GM21528 (cell line): ENCODE data around the gene OR10H5.
"Not testable (repeated sequence)": the region's sequence is repeated elsewhere in the genome, so short reads cannot be mapped to it uniquely, and the experiment has no call there.

Source experiments
- ATAC-seq: cut with Tn5 transposase; IDR thresholded peaks from one replicate; pipeline ENCODE4 v1.9.1; 2021; ENCODE audit warnings: mild to moderate bottlenecking, moderate library complexity; ENCODE audit not compliant: unreplicated experiment, low FRiP score

OR10H5 gene

DNA sequence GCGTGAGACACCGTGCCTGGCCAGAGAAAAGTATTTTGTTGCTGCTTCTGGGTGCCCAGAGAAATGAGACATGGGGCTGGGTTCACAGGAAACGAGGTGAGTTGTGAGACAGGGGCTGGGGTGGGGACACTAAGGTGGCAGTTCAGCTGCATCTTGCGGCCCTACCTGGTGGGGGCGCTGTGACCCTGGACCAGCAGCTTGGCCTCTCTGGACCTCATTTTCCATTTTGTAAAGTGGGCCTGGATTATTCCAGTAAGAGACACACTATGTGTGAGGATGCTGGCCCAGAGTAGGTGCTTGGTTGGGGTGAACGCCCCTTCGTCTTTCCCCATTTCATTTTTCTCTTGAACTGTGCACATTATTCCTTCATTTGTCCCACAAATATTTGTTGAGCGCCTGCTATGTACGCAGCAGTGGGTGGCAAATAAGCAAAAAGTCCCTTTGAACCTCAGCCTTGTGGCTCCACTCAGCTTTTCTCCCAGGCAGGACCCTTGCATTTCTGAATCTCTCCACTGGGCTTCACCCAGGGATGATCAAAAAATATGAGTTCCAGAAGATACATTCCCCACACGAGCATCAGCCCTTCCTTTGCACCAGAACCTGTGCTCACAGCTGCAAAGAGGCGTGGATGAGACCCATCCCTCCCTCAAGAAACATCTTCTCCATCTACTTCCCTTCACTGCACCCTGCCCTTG lies 54.6 kb downstream of the OR10H5 start:
- no peak for ATAC-seq

DNA sequence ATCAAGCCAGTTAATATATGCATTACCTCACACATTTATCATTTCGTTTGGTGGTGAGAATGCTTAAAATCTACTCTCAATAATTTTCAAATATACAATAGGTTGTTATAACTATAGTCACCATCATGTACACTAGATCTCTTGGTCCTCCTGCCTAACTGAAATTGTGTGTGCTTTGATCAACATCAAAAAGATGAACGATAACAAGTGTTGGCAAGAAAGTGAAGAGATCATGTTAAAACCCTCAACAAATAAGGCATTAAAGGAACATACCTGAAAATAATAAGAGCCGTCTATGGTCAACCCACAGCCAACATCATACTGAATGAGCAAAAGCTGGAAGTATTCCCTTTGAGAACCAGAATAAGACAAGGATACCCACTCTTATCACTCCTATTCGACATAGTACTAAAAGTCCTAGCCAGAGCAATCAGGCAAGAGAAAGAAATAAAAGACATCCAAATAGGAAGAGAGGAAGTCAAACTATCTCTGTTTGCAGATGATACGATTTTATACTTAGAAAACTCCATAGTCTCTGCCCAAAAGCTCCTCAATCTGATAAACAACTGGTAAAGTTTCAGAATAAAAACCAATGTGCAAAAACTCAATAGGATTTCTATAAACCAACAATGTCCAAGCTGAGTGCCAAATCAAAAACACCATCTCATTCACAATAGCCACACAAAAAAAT lies 55.9 kb downstream of the OR10H5 start:
- ATAC-seq: no peak

DNA sequence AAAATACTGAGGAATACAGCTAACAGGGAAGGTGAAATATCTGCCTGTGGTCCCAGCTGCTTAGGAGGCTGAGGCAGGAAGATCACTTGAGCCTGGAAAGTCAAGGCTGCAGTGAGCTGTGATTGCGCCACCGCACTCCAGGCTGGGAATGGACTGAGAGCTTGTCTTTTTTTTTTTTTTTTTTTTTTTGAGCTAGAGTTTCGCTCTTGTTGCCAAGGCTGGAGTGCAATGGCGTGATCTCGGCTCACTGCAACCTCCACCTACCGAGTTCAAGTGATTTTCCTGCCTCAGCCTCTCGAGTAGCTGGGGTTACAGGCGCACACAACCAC lies 56.4 kb downstream of the OR10H5 start:
- not testable (repeated sequence) for ATAC-seq

DNA sequence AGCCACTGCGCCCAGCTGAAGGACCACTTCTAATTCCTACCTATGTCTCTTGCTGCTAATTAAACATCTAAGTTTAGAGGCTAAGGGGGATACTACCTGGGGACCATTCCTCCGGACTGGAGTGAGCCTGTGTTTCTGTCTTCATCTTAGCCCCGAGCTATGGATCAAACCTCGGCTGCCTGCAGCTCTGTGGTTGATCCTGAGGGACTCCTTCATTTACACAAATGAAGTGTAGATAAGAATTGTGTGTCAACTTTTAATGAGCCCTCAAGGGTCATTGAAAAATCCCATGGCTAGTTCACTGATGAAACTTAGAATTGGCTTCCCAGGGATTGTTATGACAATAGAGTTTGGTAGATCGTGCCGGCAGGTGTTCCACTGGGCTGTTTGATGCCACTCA lies 59.5 kb downstream of the OR10H5 start:
- ATAC-seq: no peak

DNA sequence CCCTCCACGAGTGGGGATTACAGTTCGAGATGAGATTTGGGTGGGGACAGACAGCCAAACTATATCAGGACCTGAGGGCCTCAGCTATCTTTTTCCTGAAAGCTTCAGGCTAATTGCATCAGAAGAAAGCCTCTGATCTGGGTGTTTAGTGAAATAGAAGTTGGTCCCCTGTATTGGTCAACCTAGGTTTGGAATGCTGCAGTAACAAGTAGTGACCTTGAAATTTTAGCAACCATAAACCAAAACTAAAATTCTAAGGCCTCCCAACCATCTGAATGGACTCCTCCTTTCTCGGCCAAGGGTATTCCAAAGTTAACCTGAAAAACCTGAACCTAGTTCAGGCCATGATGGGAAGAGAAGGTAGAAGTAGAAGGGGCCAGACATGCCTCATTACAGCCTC lies 62.9 kb downstream of the OR10H5 start:
- ATAC-seq: no peak
